GM19238 (cell line): ENCODE results near the gene CFAP410.

Experiments
- DNase-seq: peaks from one replicate; pipeline ENCODE4 v3.0.0; 2011; ENCODE audit warnings: low spot score; ENCODE audit not compliant: insufficient read length

CFAP410 gene

DNA sequence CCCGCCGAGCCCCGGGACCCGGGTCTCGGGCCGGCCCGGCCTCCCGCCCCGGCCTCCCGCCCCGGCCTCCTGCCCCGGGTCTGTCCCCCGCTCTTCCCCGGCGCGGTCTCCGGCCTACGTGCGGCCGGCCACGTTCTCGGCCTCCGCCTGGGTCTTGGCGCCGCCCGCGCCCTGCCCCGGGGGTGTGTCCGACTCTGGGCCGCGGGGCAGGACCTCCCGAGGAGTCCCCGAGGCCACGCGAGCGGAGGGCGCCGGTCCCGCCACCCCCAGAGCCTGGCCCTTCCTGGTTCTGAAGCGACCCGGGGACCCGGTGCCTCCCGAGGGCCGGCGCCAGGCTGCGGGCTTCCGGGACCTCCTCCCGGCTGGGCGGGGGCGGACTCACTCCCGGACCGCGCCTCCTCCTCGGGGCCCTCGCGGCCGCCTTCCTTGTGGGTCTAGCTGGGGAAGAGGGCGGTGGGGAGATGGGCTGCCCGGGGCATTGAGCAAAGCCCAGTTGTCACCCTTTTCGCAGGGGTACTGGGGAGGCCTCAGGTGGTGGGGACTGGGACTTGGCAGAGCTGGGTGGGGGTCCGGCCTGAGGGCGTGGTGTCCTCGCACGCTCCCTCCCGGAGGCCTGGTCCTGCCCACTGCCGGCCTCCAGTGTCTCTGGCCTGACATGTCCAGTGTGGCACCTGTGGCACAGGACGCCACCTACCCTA lies 38.8 kb downstream of the CFAP410 start:
- peak; percentile 92 for DNase-seq

DNA sequence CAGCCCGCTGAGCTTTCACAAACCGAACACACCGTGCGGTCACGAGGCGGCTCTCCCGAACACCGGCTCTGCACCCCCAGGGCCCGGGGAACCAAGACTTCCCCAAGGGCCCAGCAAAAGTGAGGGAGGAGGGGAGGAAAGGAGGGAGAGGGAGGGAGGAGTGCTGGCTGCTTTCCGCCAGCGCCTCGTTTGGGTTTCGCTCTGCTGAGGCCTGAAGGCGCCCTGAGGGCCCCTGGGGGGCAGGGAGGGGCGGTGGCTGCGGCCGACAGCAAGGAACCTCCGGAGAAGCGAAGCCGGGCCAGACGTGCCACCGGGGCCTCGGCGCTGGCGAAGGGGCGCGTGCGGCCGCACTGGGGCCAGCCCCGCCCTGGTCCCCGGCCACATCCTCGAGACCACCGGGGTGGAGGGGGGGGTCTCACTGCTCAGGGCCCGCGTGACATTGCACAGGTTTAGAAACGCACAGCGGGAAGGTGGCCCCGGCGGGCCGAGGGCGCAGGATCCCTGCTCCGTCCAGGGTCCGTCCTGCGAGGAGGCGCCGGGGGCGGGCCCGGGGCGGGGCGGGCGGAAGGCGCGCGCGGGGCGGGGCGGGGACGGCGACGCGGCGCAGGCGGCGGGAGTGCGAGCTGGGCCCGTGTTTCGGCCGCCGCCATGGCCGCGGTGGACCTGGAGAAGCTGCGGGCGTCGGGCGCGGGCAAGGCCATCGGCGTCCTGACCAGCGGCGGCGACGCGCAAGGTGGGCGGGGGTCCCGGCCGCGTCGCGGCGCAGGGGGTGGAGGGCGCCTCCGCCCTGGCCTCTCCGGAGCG lies 39.5 kb downstream of the CFAP410 start, which contains the start of gene PFKL:
TSS of gene PFKL (plus strand) at position 596 of the 804 bp plus-strand sequence. CDS start at position 649, 53 bp downstream.
- DNase-seq = peak; percentile 97

DNA sequence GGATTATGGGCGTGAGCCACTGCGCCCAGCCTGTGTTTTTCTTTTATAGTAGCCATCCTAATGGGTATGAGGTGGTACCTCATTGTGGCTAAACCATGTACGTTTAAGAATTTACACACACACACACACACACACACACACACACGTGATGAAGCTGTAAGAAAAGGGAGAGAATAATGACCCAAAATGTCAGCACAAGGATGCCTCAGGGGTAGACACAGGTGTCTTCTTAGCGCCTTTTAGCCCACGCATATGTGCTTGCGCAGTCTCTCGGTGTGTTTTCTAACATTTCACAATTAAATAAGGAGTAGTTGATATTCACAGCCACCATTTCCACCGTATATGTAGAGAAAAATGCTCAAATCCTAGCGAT lies 40.1 kb downstream of the CFAP410 start:
- DNase-seq = no peak

DNA sequence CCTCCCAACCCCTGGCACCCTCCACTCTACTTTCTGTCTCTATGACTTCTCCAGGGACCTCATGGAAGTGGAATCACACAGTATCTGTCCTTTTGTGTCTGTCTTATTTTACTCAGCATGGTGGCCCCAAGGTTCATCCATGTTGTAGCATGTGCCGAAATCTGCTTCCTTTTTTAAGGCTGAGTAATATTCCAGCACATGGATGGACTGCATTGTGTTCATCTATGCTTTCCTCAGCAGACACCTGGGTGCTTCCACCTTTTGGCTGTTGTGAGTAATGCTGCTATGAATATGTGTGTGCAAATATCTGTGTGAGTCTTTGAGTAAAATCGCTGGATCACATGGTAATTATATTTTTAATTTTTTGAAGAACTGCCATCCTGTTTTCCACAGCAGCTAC lies 40.9 kb downstream of the CFAP410 start:
- DNase-seq = no peak

DNA sequence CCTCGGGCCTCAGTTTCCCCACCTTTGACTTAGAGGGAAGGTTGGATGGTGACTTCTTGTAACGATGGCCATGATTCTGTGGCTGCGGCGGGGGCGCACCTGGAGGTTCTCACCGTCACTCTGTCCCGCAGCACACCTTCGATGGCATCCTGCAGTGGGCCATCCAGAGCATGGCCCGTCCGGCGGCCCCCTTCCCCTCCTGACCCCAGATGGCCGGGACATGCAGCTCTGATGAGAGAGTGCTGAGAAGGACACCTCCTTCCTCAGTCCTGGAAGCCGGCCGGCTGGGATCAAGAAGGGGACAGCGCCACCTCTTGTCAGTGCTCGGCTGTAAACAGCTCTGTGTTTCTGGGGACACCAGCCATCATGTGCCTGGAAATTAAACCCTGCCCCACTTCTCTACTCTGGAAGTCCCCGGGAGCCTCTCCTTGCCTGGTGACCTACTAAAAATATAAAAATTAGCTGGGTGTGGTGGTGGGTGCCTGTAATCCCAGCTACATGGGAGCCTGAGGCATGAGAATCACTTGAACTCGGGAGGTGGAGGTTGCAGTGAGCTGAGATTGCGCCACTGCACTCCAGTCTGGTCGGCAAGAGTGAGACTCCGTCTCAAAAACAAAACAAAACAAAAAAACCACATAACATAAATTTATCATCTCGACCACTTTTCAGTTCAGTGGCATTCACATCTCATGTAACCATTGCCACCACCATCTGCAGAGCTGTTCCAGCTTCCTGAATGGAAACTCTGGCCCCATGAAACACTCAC lies 41.5 kb downstream of the CFAP410 start:
- DNase-seq = peak; percentile 92

DNA sequence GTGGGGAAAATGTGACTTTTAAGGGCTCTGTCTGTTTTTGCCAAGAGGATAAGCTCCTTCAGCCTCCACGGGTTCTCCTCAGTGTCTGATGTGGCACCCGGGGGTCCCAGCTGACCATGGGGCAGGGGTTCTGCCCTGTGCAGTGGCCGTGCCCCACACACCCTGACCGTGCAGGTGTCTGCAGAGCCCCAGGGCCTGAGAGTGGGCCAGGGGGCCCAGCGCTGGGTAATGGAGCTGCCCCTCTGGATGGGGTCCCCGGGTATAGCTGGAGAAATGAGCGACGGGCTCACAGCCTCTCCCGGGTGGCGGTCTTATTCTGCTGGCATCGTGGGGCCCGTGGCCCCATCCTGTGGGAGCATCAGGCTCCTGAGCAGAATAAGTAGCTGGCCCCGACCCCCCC lies 42.3 kb downstream of the CFAP410 start:
- no peak for DNase-seq

DNA sequence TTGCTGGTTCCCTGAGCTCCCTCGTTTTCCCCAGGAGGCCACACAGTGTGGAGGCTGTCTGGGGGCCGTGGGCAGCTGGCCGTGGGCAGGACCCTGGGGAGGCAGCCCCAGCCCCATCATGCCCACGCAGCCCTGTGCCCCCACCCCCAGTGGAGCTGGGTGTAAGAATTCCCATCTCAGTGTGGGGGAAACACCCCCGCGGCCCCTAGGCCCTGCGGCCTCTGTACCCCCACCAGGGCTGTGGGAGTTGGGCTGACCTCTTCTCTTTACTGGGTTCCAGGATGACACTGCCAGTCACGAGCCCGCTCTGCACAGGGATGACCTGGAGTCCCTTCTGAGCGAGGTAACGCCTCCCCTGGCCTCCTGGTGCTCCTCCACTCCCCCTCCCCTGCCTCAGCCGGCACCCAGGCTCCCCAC lies 43.1 kb downstream of the CFAP410 start:
- DNase-seq = no peak

DNA sequence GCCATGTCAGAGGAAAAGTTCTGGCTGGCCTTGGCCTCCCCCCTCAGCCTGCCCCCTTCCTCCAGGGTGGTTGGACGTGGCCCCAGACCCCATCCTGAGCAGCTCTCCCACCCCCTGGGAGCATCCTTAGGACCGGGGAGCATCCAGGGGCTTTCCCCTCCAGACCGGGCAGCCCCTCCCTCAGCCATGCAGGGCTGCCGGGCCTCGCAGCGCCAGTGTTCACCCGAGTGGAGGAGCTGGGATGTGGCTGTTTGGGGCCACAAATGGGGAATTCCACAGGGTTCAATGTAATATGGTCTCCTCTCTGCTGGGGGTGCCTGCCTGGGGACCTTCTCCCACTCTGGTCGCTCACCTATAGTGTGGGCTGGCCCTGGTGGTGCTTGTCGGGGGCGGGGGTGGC lies 43.5 kb downstream of the CFAP410 start:
- DNase-seq = no peak

DNA sequence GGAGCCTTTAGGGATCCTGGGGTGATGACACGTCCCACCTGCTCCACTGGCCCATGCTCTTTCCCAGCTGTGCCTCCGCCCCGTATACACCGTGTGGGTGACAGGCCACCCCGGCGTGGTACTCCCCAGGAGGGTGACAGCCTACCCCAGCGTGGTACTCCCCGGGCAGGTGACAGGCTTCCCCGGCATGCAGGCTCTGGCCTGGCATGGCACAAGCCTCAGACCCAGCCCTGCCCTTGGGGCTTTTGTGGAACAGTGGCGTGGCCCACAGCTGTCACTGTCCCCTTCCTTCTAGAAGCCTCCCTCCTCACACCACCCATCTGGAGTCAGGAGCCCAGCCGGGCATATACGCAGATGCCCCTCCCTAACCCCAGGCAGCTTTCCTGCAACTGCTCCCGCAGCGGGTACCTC lies 44.0 kb downstream of the CFAP410 start:
- DNase-seq = no peak

DNA sequence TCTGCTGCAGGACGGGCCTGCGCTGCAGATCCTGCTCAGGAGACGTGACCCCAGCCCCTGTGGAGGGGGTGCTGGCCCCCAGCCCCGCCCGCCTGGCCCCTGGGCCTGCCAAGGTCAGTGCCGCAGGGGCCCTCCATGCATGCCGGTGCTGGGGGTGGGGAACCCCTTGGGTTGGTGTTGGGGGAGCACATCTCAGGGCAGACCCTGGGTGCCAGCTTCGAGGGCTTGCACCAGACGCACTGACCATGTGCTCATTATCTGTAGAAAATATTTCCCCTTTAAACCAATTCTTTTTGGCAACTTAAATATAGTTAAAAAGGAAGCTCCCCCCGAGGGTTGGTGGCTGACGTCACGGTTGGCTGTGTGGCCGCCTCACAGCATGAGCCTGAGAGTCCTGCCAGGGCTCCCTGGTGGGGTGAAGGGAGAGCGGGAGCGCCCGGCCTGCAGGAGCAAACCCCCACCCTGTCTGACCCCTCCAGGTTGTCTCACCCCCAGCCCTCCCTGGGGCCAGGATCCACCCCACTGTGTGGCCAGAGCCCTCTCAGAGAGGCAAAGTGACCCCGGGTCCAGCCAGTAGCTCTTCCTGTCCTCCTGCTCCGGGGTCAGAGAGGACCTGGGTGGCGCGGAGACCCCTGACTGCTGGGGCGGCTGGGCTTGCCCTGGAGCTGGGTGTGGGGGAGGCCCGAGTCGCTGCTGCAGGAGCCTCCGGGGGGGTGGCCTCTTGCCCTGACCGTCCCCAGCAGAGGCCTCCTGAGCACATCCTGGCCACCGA lies 44.6 kb downstream of the CFAP410 start:
- no peak for DNase-seq

DNA sequence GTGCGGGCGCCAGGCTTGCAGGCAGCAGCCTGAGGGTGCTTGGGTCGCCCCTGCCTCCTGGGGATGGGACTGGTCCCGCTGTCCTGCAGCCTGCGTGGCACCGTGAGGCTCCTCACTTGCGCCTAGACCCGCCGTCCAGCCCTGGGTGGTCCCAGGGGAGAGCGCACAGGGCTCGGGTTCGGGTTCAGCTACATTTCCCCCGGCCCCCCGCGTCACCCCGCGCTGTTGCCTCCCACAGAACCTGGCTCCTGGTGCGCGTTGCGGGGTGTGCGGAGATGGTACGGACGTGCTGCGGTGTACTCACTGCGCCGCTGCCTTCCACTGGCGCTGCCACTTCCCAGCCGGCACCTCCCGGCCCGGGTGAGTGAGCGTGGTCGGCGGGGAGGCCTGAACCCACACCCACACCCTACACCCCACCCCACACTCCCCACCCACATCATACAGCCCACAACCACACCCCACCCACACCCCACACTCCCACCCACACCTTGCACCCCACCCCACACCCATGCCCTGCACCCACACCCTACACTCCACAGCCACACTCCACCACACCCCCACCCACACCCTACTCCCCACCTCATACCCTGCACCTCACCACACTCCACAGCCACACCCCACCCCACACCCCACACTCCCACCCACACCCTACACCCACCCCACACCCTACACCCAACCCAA lies 45.5 kb downstream of the CFAP410 start:
- DNase-seq = no peak

DNA sequence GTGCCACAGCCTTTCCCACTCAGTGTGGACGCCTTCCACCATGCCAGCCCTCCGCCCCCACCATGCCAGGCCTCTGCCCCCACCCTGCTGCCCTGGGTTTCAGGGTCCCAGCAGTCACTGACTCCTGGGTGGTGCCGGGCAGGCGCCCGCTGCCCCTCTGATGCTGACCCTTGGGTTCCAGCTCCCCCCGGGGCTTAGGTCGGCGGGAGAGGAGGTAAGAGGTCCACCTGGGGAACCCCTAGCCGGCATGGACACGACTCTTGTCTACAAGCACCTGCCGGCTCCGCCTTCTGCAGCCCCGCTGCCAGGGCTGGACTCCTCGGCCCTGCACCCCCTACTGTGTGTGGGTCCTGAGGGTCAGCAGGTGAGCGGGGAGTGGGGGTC lies 46.4 kb downstream of the CFAP410 start:
- no peak for DNase-seq

DNA sequence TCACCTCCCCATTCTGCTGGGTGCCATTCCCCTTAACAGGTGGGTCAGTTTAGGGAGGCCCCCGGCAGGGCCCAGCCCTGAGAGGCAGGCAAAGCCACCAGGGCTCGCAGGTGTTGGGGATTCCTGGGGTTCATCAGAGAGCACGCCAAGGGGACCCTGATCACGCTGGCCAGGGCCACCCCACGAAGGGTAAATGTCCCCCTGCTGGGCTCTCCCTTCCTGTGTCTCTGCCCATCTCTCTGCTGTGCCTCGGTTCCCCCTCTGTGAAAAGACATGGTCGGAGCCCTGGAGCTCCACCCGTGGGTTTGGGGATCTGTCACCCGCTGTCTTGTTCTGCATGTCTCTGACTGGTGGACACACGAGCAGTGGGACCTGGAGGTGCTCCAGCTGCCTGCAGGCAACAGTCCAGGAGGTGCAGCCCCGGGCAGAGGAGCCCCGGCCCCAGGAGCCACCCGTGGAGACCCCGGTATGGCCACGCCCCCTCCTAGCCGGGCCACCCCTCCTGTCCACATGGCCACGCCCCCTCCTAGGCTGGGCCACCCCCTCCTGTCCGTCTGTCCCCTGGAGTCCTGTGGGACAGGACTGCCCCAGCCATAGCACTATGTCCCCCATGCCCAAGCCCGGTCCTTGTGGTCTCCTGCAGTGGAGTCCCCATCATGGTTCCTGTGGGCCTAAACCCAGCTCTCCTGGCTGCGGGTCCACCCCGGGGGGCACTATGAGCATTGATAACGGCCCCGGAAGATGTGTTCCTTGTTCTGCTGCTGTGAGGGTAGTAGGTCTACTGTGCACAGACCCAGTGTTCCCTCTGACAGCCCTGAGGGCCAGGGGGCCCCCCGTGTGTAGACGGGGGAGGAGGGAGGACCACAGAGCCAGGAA lies 47.0 kb downstream of the CFAP410 start:
- no peak for DNase-seq

DNA sequence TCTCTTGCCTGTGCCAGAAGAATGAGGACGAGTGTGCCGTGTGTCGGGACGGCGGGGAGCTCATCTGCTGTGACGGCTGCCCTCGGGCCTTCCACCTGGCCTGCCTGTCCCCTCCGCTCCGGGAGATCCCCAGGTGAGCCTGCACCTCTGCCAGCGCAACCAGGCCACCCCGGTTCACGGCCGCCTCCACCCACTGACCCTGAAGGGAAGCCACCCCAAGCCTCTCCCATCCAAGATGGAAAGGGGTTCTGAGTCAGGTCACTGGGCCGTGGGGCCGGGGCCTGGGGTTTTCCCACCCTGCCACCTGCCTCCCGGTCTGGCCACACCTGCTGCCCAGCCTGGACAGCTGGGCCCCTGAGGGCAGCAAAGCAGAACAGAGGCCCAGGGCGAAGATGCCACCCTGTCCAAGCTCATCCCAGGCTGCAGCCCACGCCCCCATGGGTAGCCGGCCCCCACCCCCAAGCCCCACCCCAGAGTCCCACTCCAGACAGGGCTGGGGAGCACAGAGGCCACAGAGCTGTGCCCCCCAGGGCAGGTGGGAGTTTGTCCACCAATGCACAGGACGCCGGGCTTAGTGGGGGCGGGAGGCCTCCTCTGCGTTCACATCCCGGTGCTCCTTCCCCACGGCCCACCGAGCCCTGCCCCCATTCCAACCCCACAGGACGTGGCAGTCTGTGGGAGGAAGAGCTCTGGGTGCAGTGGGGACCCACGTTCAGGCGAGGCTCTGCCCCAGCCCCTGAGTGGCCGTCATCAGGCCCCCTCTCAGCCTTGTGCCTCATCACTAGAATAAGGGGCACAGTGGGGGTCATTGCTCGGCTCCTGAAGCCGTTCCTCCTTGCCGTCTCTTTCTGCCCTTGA lies 47.9 kb downstream of the CFAP410 start:
- no peak for DNase-seq

DNA sequence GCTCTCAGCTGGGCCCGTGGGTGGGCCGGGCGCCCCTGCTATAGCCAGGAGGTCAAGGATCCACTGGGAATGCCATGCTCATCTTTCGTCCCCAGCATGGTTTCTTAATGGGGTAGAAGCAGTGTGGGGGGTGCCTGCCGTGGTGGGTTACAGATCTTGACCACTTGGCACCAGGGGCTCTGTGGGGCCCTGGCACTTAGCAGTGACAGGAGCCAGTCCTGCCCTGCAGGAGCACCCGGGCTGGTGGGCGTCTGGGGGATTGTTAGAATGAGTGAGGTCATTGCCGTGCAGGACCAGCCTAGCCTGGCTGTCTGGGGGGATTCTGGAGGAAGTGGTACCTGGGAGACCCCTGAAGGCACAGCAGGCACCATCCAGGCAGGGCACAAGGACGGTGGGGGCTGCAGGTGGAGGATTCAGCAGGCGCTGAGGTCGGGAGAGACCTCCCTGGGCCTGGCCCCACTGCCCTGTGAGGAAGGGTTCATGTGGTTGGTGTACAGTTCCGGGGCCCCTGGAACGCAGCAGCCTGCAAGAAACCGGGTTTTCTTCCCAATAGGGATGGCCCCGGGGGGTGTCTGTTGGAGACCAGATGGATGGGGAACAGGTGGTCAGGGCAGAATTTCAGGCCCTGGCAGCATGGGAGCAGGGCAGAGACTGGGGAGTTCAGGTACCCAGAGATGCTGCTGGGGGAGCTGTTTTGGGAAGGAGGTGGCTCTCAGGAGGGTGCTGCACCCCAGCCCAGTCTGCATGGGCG lies 48.7 kb downstream of the CFAP410 start:
- no peak for DNase-seq

DNA sequence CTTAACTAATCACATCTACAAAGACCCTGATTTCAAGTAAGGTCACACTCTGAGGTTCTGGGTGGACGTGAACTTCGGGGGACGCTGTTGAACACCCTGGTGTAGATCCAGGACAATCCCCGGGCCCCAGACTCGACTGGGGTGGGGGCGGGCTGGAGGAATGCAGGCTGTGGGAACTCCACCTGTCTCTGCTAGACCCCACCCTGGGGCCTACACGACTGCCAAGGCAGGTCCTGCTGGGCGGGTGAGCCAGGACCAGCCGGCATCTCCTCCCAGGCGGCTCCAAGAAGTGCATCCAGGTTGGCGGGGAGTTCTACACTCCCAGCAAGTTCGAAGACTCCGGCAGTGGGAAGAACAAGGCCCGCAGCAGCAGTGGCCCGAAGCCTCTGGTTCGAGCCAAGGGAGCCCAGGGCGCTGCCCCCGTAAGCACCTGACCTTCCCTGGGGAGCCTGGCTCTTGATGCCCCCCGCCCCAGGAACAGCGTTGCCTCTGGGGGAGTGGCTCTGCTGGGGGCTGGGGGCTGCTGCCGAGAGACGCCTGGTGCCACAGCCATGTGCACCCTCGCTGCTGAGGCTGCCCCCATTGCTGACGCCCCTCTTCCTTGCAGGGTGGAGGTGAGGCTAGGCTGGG lies 49.7 kb downstream of the CFAP410 start:
- DNase-seq = no peak

DNA sequence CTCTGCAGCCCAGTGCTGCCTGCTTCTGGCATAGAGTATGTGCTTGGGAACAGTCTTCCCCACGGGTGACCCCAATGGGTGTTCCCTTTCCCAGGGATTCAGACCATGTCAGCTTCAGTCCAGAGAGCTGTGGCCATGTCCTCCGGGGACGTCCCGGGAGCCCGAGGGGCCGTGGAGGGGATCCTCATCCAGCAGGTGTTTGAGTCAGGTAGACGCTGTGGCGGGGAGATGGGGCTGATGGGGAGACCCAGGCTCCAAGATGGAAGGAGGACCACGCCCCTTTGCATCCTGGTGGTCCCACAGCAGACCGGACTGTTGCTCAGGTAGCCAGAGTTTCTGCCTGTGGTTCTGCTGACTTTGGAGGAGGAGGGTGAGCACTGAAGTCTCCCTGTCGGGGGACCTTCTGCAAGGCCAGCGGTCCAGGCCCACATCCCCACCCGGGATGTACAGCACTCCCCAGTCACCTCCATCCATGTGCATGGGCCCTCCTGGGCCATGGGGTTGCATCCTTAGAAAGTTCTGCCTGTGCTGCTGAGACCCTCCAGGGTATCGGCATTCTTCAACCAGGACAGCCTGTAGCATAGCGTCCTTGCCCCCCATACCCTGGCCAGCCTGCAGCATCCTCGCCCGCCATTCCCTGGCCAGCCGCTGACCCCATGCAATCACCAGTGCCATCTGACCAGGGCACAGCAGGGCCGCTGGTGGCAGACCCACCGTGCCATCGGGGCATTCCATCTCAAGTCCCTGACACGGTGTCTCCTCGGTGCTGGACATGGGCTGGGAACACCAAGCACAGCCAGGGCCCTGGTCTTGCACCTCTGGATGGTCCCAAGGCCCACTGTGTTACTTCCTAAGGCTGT lies 50.7 kb downstream of the CFAP410 start:
- DNase-seq = no peak
